ENCODE results near the gene DSTN. TPM values are rescaled to one million over a fixed set of nuclear protein-coding genes. Genes with fewer than 3 reads are reported as not detected.

DSTN gene
- total and polyA plus RNA-seq, 2 of the 4 experiments (the other 2 are of a cell fraction) = 221 to 269 TPM

DNA sequence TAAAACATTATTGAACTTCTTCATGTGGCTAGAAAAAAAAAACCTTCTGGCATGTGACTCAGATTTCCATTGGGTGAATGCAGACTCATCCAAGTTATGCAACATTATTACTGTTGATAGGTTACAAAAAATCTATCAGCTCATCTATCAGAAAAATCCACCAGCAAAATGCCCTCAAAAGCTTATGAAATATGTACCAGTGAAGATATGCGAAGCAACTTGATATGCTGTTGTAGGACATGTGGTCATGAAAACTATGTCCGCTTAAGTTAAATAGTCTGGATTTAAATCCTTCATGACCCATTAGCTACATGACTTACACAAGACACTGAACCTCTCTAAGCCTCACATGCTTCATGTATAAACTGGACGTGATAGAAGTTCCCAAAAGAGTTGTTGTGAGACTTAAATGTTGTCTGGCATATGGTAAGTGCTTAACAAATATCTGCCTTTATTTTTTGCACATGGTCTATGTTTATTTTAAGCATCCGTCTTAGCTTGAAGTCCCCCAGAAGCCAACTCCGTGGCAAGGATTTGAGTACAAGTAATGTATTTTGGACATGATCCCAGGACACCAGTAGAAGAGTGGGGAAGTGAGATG lies 26.2 kb upstream of the DSTN start:
- peak overlapping the region in 1 of 2 experiments; percentile 41; a peak in 2 of 4 replicates for H4K8ac ChIP-seq (ENCODE audit: low read depth in 2 of 2, low read length in 2 of 2)
- DNase-seq (peak; percentile 86), ATAC-seq (ENCODE audit: low read depth) (peak; percentile 71)
- no peak overlapping the region; the same call in 1 of the 2 replicates for H4K91ac ChIP-seq (ENCODE audit: insufficient read depth, low read depth, low read length)
- no TSS peak for BruUV-seq (replicated peaks)
- H3K4me3 ChIP-seq (ENCODE audit: insufficient read depth, low read depth, low read length) = no peak overlapping the region
- dilution Hi-C loops (cut with HindIII; ENCODE audit: low sequenced_read_pairs, unreplicated experiment) = no loop called here
- peak overlapping the region; percentile 38 for H2BK120ac ChIP-seq (ENCODE audit: low read depth, low read length)
- no peak overlapping the region for H3K14ac ChIP-seq (replicated peaks; ENCODE audit: low read depth, low read length)
- H2AK5ac ChIP-seq (ENCODE audit: low read depth, low read length) = peak overlapping the region; percentile 86
- 0 out of 4 replicates have a peak, but pooled peaks cover 0 to 5% of the 10 kb centered on the region in 2 experiments for H3K79me1 ChIP-seq (ENCODE audit: low read depth in 1 of 2, low read length in 2 of 2)
- WGBS, 2 experiments (ENCODE audit: extremely low coverage in 2 of 2, insufficient read length in 1 of 2) = no CpG with 5 or more reads among the region's 5 CpGs
- peak overlapping the region; percentile 32; the same call in 1 of the 2 replicates for H3K9ac ChIP-seq (ENCODE audit: low read depth, low read length)
- in situ Hi-C loops (cut with MboI; ENCODE audit: low sequenced_read_pairs) = no loop called here
- peak overlapping the region; percentile 69; the same call in 1 of the 2 replicates for H3K4ac ChIP-seq (ENCODE audit: low read depth, low read length)
- H3K56ac ChIP-seq (ENCODE audit: extremely low read depth, insufficient read depth, low read length) = 0 out of 2 replicates have a peak overlapping the region, but pooled peaks have one; percentile 46
- ChIA-PET CTCF (interaction anchor here (0.6 to 1.0 kb wide), 4 partner anchors 10 to 606 kb away, joined by 3 to 11 read pairs (median 4); partner anchors contain the start of gene DSTN), POLR2A (ENCODE audit: unreplicated experiment) (interaction anchor here (1.0 kb wide), 1 partner anchor 26 kb away, joined by 4 read pairs; the partner anchor contains the start of gene DSTN)
- no peak overlapping the region for H3K23ac ChIP-seq (ENCODE audit: low read depth, low read length)
- H3K27me3 ChIP-seq (ENCODE audit: control insufficient read depth, insufficient read depth, low read length) = peaks cover 4% of the 10 kb centered on the region
- peak overlapping the region; percentile 73 for H3K18ac ChIP-seq (ENCODE audit: low read depth, low read length)
- H3K27ac ChIP-seq (ENCODE audit: insufficient read depth, low read length) = peak overlapping the region; percentile 98; the same call in 1 of the 2 replicates
- intact Hi-C loops (cut with micrococcal nuclease) = loop anchor here (1.0 kb wide), 1 partner anchor 26 kb away; no protein-coding TSS in a partner anchor
- peaks cover 10% of the 10 kb centered on the region for H3K9me1 ChIP-seq (ENCODE audit: insufficient read depth, low read length)
- H2BK20ac ChIP-seq (ENCODE audit: low read depth, low read length) = peak overlapping the region; percentile 61; the same call in 1 of the 2 replicates
- H4K20me1 ChIP-seq (ENCODE audit: insufficient read depth, low read length) = peaks cover 7% of the 10 kb centered on the region; the same call in 1 of the 2 replicates
- no peaks in the 10 kb centered on the region for H3K9me3 ChIP-seq (ENCODE audit: control insufficient read depth, insufficient read depth, low read length)
- no peak overlapping the region for H2AFZ ChIP-seq (replicated peaks; ENCODE audit: low read length, poor library complexity)
- H3K4me2 ChIP-seq (ENCODE audit: low read depth, low read length) = peak overlapping the region; percentile 74
- H3K36me3 ChIP-seq (ENCODE audit: control insufficient read depth, insufficient read depth, low read length) = no peaks in the 10 kb centered on the region
- H3K4me1 ChIP-seq (ENCODE audit: control insufficient read depth, insufficient read depth, low read length) = peaks cover 7% of the 10 kb centered on the region
- H2AK9ac ChIP-seq (replicated peaks; ENCODE audit: low read depth, low read length, poor library complexity) = no peak overlapping the region
- 0 out of 3 replicates have a peak overlapping the region, but pooled peaks have one; percentile 10 for H2BK15ac ChIP-seq (ENCODE audit: low read depth, low read length)
- peak overlapping the region; percentile 73 for H2BK5ac ChIP-seq (ENCODE audit: low read depth, low read length, poor library complexity, severe bottlenecking)
- peak overlapping the region; percentile 59; the same call in 1 of the 2 replicates for H4K5ac ChIP-seq (ENCODE audit: low read depth, low read length)
- no peak for TF ChIP-seq RCOR1 (IDR thresholded peaks at IDR 0.05; ENCODE audit: insufficient replicate concordance, low read length)
- TF ChIP-seq RAD21 (IDR thresholded peaks at IDR 0.05; ENCODE audit: low read length) = 0 out of 2 replicates have a peak, but pooled peaks have one; percentile 3
- no peak for TF ChIP-seq CHD1 (IDR thresholded peaks at IDR 0.05; ENCODE audit: low read depth, low read length)
- no peak for TF ChIP-seq MAFK (IDR thresholded peaks at IDR 0.05; ENCODE audit: low read depth, low read length)
- TF ChIP-seq USF2 (IDR thresholded peaks at IDR 0.05; ENCODE audit: low read depth, low read length) = no peak; the same call in 1 of the 2 replicates
- TF ChIP-seq RFX5 (IDR thresholded peaks at IDR 0.05; ENCODE audit: low read depth, low read length) = no peak
- peak; percentile 93 for TF ChIP-seq CEBPB (IDR thresholded peaks at IDR 0.05; ENCODE audit: low read depth, low read length)
- TF ChIP-seq FOS (IDR thresholded peaks at IDR 0.05; ENCODE audit: low read depth, low read length) = peak; percentile 49
- TF ChIP-seq CTCF (conservative IDR thresholded peaks at IDR 0.05; ENCODE audit: low read depth, low read length) = no peak
- TF ChIP-seq SMC3 (IDR thresholded peaks at IDR 0.05; ENCODE audit: low read depth, low read length) = no peak
- TF ChIP-seq MXI1 (IDR thresholded peaks at IDR 0.05; ENCODE audit: borderline replicate concordance, low read depth, low read length) = no peak
- TF ChIP-seq ELK1 (IDR thresholded peaks at IDR 0.05; ENCODE audit: borderline replicate concordance, low read depth, low read length) = no peak
- TF ChIP-seq NFE2L2 (IDR thresholded peaks at IDR 0.05; ENCODE audit: low read depth, low read length) = peak; percentile 75; the same call in 1 of the 2 replicates
